ENCODE data around the gene IGSF9B. TPM values are rescaled to one million over a fixed set of nuclear protein-coding genes. Genes with fewer than 3 reads are reported as not detected.

Gene IGSF9B
- total RNA-seq, 4 donors from 2014 or later, result 6.5 to 106 (median 29.1) TPM

DNA sequence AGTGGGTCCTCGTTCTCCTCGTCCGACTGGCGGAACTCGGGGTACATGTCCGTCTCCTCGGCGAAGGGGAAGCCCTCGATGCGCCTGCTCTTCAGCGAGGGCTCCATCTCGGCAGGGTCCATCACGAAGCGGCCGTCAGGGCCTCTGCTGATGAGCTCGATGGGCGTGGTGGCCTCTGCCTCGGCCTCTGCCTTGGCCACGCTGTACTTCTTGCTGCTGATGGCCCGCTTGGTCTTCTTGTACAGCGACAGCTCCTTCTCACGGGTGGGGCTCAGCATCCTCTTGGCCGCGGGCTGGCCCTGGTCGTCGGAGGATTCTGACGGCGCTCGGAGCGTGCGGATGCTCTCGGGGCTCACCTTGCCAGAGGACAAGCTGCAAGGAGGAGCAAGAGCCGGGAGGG is 35.7 kb downstream of the IGSF9B start:
- no peaks in the 10 kb centered on the region for H3K9me3 ChIP-seq
- no peaks in the 10 kb centered on the region for H3K4me1 ChIP-seq
- TF ChIP-seq POLR2A (IDR thresholded peaks at IDR 0.05), result no peak
- TF ChIP-seq, protein P1, sequence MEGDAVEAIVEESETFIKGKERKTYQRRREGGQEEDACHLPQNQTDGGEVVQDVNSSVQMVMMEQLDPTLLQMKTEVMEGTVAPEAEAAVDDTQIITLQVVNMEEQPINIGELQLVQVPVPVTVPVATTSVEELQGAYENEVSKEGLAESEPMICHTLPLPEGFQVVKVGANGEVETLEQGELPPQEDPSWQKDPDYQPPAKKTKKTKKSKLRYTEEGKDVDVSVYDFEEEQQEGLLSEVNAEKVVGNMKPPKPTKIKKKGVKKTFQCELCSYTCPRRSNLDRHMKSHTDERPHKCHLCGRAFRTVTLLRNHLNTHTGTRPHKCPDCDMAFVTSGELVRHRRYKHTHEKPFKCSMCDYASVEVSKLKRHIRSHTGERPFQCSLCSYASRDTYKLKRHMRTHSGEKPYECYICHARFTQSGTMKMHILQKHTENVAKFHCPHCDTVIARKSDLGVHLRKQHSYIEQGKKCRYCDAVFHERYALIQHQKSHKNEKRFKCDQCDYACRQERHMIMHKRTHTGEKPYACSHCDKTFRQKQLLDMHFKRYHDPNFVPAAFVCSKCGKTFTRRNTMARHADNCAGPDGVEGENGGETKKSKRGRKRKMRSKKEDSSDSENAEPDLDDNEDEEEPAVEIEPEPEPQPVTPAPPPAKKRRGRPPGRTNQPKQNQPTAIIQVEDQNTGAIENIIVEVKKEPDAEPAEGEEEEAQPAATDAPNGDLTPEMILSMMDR (IDR thresholded peaks at IDR 0.05), result no peak
- no peaks in the 10 kb centered on the region for H3K27me3 ChIP-seq
- intact Hi-C loops (cut with DNase I; ENCODE audit: low total_unique reads), result loop anchor here (10.0 kb wide), 1 partner anchor 224 kb away; no protein-coding TSS in a partner anchor
- H3K27ac ChIP-seq, result no peak overlapping the region
- no peak for DNase-seq
- no peak overlapping the region for H3K4me3 ChIP-seq
- H3K36me3 ChIP-seq, result no peaks in the 10 kb centered on the region

DNA sequence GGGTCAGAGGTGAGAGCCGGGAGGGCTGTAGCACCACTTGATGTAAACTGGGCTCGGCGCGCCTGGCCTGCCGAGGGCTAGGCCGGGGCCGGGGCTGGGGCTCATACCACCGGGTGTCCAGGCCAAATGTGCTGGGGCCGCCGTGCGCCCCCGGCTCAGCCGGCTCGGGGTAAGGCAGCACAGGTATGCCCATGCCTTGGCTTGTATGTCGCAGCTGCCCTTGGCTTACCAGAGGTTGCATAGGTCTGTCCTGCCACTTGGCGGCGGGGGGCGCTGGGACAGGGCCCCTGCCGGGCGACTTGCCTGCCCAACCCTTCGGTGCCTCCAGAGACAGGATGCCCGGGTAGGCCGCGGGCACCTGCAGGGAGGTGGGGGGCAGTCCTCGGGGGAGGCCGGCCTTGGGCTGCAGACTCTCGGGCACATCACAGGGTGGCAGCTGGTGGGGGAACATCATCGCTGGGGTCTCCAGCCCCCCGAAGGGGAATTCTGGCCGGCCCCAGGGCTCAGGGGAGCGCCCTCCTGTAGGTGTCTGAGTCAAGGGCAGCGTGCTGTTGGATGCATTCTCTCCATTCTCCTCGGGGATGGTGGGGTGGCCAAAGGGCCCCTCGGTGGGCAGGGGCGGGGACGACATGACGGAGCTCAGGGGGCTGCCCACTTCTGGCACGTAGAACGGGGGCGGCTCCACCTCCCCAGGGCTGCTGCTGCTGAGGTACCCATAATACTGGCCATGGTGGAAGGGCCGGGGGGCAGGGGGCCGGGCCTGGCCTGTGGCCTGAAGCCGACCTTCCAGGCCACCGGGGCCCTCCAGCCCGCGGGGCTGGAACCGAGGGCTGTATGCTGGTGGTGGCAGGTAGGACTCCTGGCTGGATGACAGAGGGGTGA is 36.4 kb downstream of the IGSF9B start:
- TF ChIP-seq, protein P1 (IDR thresholded peaks at IDR 0.05), result no peak
- no peak for TF ChIP-seq POLR2A (IDR thresholded peaks at IDR 0.05)
- intact Hi-C loops (cut with DNase I; ENCODE audit: low total_unique reads), result loop anchor here (10.0 kb wide), 1 partner anchor 224 kb away; no protein-coding TSS in a partner anchor

DNA sequence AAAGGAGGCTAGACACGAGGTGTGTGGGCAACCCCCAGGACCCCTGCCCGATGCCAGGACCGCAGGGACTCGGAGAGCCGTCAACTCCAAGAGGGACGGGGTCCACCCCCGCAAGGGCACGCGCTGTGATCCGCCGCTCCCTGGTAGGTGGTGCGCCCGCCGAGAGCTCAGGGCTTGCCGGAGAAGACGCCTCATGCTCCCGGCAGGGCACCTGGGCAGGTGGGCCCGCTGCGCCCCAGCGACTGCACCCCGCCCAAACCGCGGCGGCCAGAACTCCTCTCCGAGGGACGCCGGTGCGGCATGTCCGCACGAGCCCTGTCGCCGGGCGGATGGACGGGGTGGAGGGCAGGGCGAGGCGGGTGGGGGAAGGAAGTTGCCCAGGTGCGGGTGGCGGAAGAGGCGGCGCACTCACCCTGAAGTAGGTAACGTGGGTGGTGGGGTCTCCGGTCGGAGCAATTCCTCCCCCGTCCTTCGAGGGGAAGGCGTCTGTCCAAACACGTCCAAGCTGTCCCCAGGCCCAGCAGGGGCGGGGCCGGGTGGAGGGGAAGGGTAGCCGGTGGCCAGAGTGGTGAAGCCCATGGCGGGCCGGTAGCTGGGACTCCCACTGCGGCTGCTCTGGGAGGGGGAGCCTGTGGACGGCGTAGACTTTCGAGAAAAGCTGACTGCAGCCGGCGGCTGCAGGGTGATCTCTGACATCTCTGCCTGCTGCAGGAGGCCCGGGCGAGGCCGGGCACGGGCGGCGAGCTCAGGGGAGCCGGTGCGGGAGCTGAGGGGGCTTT is 37.2 kb downstream of the IGSF9B start:
- intact Hi-C loops (cut with DNase I; ENCODE audit: low total_unique reads), result loop anchor here (10.0 kb wide), 1 partner anchor 225 kb away; no protein-coding TSS in a partner anchor

More for the DNA sequence above, 36.4 kb downstream of the IGSF9B start:
- Histone ChIP-seq H3K4me3 (no peak overlapping the region), H3K27ac (no peak overlapping the region), H3K27me3 (no peaks in the 10 kb centered on the region), H3K9me3 (no peaks in the 10 kb centered on the region), H3K4me1 (no peaks in the 10 kb centered on the region), H3K36me3 (no peaks in the 10 kb centered on the region)
- DNase-seq, result no peak

DNA sequence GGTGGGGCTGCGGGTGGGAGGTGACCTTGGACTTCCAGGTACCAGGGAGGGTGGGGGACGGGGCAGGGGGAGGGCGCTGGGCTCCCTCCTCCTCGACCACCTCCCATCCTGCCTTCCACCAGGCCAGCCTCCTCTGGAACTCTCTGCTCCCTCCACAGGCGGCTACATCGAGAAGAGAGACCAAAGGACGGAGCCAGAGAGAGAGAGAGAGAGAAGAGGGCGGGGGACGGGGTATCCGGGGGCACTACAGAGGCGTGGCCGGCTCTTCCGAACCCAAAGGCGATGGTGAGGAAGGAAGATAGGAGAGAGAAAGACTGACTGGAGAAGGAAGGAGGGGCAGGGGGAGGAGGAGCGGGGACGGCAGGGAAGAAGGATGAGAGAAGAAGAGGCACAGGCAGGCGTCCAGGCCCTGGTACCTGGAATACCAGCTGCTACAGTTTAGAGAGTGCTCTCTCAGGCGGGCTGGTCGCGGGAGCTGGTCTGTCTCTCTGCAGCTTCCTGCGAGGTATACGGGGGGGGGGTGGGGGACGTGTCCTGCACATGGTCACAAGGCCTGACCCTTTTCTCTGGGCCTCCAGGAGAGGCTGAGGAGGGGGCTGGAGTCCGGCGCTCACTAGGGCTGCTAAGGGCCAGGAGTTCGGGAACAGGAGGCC is 38.0 kb downstream of the IGSF9B start:
- no peak for DNase-seq
- H3K9me3 ChIP-seq, result no peaks in the 10 kb centered on the region
- no peak overlapping the region for H3K27ac ChIP-seq
- no peaks in the 10 kb centered on the region for H3K4me1 ChIP-seq
- H3K27me3 ChIP-seq, result no peaks in the 10 kb centered on the region
- no peak overlapping the region for H3K4me3 ChIP-seq
- no peak for TF ChIP-seq POLR2A (IDR thresholded peaks at IDR 0.05)
- TF ChIP-seq, protein P1 (IDR thresholded peaks at IDR 0.05), result no peak
- no peaks in the 10 kb centered on the region for H3K36me3 ChIP-seq
- intact Hi-C loops (cut with DNase I; ENCODE audit: low total_unique reads), result no loop called here

More for the DNA sequence above, 37.2 kb downstream of the IGSF9B start:
- DNase-seq, result no peak
- Histone ChIP-seq H3K4me3 (no peak overlapping the region), H3K4me1 (no peaks in the 10 kb centered on the region), H3K27me3 (no peaks in the 10 kb centered on the region), H3K9me3 (no peaks in the 10 kb centered on the region), H3K36me3 (no peaks in the 10 kb centered on the region), H3K27ac (no peak overlapping the region)
- TF ChIP-seq, protein P1 (IDR thresholded peaks at IDR 0.05), result no peak
- no peak for TF ChIP-seq POLR2A (IDR thresholded peaks at IDR 0.05)

All from uterus (tissue), 4 donors.